ENCODE data around the gene HSPA6.
"Not testable (repeated sequence)": the region's sequence is repeated elsewhere in the genome, so short reads cannot be mapped to it uniquely, and the experiment has no call there.

Gene HSPA6

GRCh38 chr1:161548749-161549406 is 24.5 kb downstream of the HSPA6 start:
- POLR2A ChIA-PET; CTCF ChIA-PET; H3K4me3 ChIP-seq (ENCODE audit: low read depth, low read length); DNase-seq (ENCODE audit: low read depth, low spot score): not testable (repeated sequence)

GRCh38 chr1:161549652-161550051 is 25.3 kb downstream of the HSPA6 start, which contains the start of gene FCGR3A:
TSS of gene FCGR3A (minus strand) at chr1:161549818. CDS start at chr1:161549736, 82 bp downstream.
- DNase-seq (ENCODE audit: low read depth, low spot score) = no peak
- no peak for TF ChIP-seq CTCF (IDR thresholded peaks at IDR 0.05; ENCODE audit: insufficient read depth, low read length, missing control alignments)
- ChIA-PET POLR2A (no interaction called here), CTCF (no interaction called here)
- no peak within 1 kb of the TSS for H3K4me3 ChIP-seq (ENCODE audit: low read depth, low read length)

- CTCF ChIA-PET; H3K4me3 ChIP-seq (ENCODE audit: low read depth, low read length); POLR2A ChIA-PET; DNase-seq (ENCODE audit: low read depth, low spot score): not testable (repeated sequence)
Observed at GRCh38 chr1:161550942-161551341, 26.6 kb downstream of the HSPA6 start.

- POLR2A ChIA-PET; CTCF ChIA-PET; DNase-seq (ENCODE audit: low read depth, low spot score); H3K4me3 ChIP-seq (ENCODE audit: low read depth, low read length): not testable (repeated sequence)
Observed at GRCh38 chr1:161553631-161554030, 29.3 kb downstream of the HSPA6 start.

- H3K4me3 ChIP-seq (ENCODE audit: low read depth, low read length); DNase-seq (ENCODE audit: low read depth, low spot score); CTCF ChIA-PET; POLR2A ChIA-PET: not testable (repeated sequence)
Observed at GRCh38 chr1:161554340-161554739, 30.0 kb downstream of the HSPA6 start.

GRCh38 chr1:161554815-161555417 is 30.6 kb downstream of the HSPA6 start:
- CTCF ChIA-PET; H3K4me3 ChIP-seq (ENCODE audit: low read depth, low read length); DNase-seq (ENCODE audit: low read depth, low spot score); POLR2A ChIA-PET: not testable (repeated sequence)

GRCh38 chr1:161556143-161556542 is 31.8 kb downstream of the HSPA6 start:
- H3K4me3 ChIP-seq (ENCODE audit: low read depth, low read length); CTCF ChIA-PET; DNase-seq (ENCODE audit: low read depth, low spot score); POLR2A ChIA-PET: not testable (repeated sequence)

- POLR2A ChIA-PET; DNase-seq (ENCODE audit: low read depth, low spot score); CTCF ChIA-PET; H3K4me3 ChIP-seq (ENCODE audit: low read depth, low read length): not testable (repeated sequence)
Observed at GRCh38 chr1:161556990-161557389, 32.6 kb downstream of the HSPA6 start.

GRCh38 chr1:161557506-161558450 is 33.4 kb downstream of the HSPA6 start:
- H3K4me3 ChIP-seq (ENCODE audit: low read depth, low read length); DNase-seq (ENCODE audit: low read depth, low spot score); POLR2A ChIA-PET; CTCF ChIA-PET: not testable (repeated sequence)

- CTCF ChIA-PET; DNase-seq (ENCODE audit: low read depth, low spot score); H3K4me3 ChIP-seq (ENCODE audit: low read depth, low read length): not testable (repeated sequence)
Observed at GRCh38 chr1:161560960-161561715, 36.8 kb downstream of the HSPA6 start.

GRCh38 chr1:161562441-161562840 is 38.1 kb downstream of the HSPA6 start:
- H3K4me3 ChIP-seq (ENCODE audit: low read depth, low read length); DNase-seq (ENCODE audit: low read depth, low spot score); POLR2A ChIA-PET: not testable (repeated sequence)
- CTCF ChIA-PET = interaction anchor here (0.7 kb wide), 1 partner anchor 175 kb away, joined by 3 read pairs; no protein-coding TSS in a partner anchor

More at GRCh38 chr1:161560960-161561715, 36.8 kb downstream of the HSPA6 start:
- POLR2A ChIA-PET = not testable (repeated sequence)

- POLR2A ChIA-PET; H3K4me3 ChIP-seq (ENCODE audit: low read depth, low read length); DNase-seq (ENCODE audit: low read depth, low spot score); CTCF ChIA-PET: not testable (repeated sequence)
Observed at GRCh38 chr1:161563522-161563921, 39.2 kb downstream of the HSPA6 start.

GRCh38 chr1:161566602-161566960 is 42.2 kb downstream of the HSPA6 start:
- DNase-seq (ENCODE audit: low read depth, low spot score); H3K4me3 ChIP-seq (ENCODE audit: low read depth, low read length); POLR2A ChIA-PET: not testable (repeated sequence)
- CTCF ChIA-PET = interaction anchor here (0.7 kb wide), 1 partner anchor 172 kb away, joined by 3 read pairs; no protein-coding TSS in a partner anchor

GRCh38 chr1:161571703-161572102 is 47.4 kb downstream of the HSPA6 start:
- POLR2A ChIA-PET; CTCF ChIA-PET; H3K4me3 ChIP-seq (ENCODE audit: low read depth, low read length); DNase-seq (ENCODE audit: low read depth, low spot score): not testable (repeated sequence)

All from AG04449 (cell line).